A549 (cell line): Measurements from ENCODE around the gene DNAJC3. TPM values are rescaled to one million over a fixed set of nuclear protein-coding genes. Genes with fewer than 3 reads are reported as not detected.

ENCODE experiments used
- ATAC-seq, 2 experiments: fragments of 200-7000 bp in 1 of 2; fragments of >200 bp in 1 of 2; cut with Nextera tagmentation in 1 of 2; cut with Tn5 transposase in 1 of 2; 3 replicates each; pipeline versions ENCODE4 v1.8.0 to v1.9.1; 2018 to 2020; ENCODE audit warnings: mild to moderate bottlenecking in 1 of 2, moderate library complexity in 1 of 2
- CTCF ChIA-PET: fragments of 300-600 bp; sonication (Branson Sonifier 250); formaldehyde crosslinking; extraction: SDS; loops from one replicate; lab custom pipeline; 2021; ENCODE audit warnings: antibody characterized with exemption, inconsistent platforms; lab: Yijun Ruan, JAX
- POLR2A ChIA-PET: fragments of 350-600 bp; formaldehyde crosslinking; extraction: SDS; loops from one replicate; lab custom pipeline; 2021; ENCODE audit warnings: antibody characterized with exemption, inconsistent platforms; lab: Yijun Ruan, JAX
- DNase-seq, 2 experiments: peaks; one replicate each; pipeline versions ENCODE4 v3.0.0 to v3.0.0-alpha.2; 2011 to 2016; ENCODE audit warnings: low read depth in 1 of 2, low spot score in 1 of 2
- FAIRE-seq: peaks from 2 replicates; lab custom pipeline; 2011; peaks lifted over from hg19 to GRCh38; lab: Jason Lieb, UNC
- H3K27ac ChIP-seq, 2 experiments: fragments of >200 bp; sonication (Bioruptor Twin); formaldehyde crosslinking; 3 replicates each; pipeline ENCODE4 v1.5.1; 2016 to 2017
- H3K4me1 ChIP-seq: fragments of >200 bp; sonication (Bioruptor Twin); formaldehyde crosslinking; 3 replicates; pipeline ENCODE4 v1.6.1; 2016
- H3K4me2 ChIP-seq: fragments of >200 bp; sonication (Bioruptor Twin); formaldehyde crosslinking; 3 replicates; pipeline ENCODE4 v1.6.1; 2016
- H3K4me3 ChIP-seq: fragments of >200 bp; sonication (Bioruptor Twin); formaldehyde crosslinking; 3 replicates; pipeline ENCODE4 v1.5.1; 2016
- H3K9me3 ChIP-seq: fragments of >200 bp; sonication (Bioruptor Twin); formaldehyde crosslinking; 3 replicates; pipeline ENCODE4 v1.6.1; 2016
- CBX2 ChIP-seq: fragments of 200-600 bp; sonication (generic); IDR thresholded peaks from 2 replicates; pipeline ENCODE4 v1.6.1; 2016; ENCODE audit warnings: low read depth, mild to moderate bottlenecking, borderline replicate concordance
- CBX8 ChIP-seq: fragments of 200-600 bp; sonication (generic); IDR thresholded peaks from 2 replicates; pipeline ENCODE4 v1.6.1; 2016
- CHD4 ChIP-seq: fragments of 200-600 bp; sonication (generic); IDR thresholded peaks from 2 replicates; pipeline ENCODE4 v1.6.1; 2016; ENCODE audit warnings: antibody characterized with exemption, mild to moderate bottlenecking, borderline replicate concordance
- EHMT2 ChIP-seq: fragments of 200-600 bp; sonication (generic); IDR thresholded peaks from 2 replicates; pipeline ENCODE4 v1.6.1; 2016; ENCODE audit warnings: antibody characterized with exemption, low read depth, mild to moderate bottlenecking, moderate library complexity
- ESRRA ChIP-seq: fragments of 150-350 bp; IDR thresholded peaks from 2 replicates; pipeline ENCODE4 v1.6.1; 2014; ENCODE audit warnings: mild to moderate bottlenecking, low read length, borderline replicate concordance
- FOXS1 ChIP-seq: fragments of 250-450 bp; sonication (Bioruptor Pico); IDR thresholded peaks from 2 replicates; pipeline ENCODE4 v1.5.0; 2020; ENCODE audit warnings: mild to moderate bottlenecking, moderate library complexity
- HOXB5 ChIP-seq: fragments of 250-450 bp; sonication (Bioruptor Pico); IDR thresholded peaks from 2 replicates; pipeline ENCODE4 v1.5.0; 2020; ENCODE audit warnings: mild to moderate bottlenecking, moderate library complexity
- POLR2A ChIP-seq: IDR thresholded peaks from 2 replicates; pipeline ENCODE4 v1.6.1; 2012; ENCODE audit warnings: mild to moderate bottlenecking, low read length
- RAD21 ChIP-seq, 2 experiments: fragments of >200 bp in 1 of 2; sonication (Bioruptor Twin) in 1 of 2; formaldehyde crosslinking in 1 of 2; IDR thresholded peaks in 1 of 2; conservative IDR thresholded peaks in 1 of 2; 2 replicates in 1 of 2; 3 replicates in 1 of 2; pipeline ENCODE4 v1.6.1; 2012 to 2018; ENCODE audit warnings: inconsistent platforms in 1 of 2
- RARB ChIP-seq: fragments of 250-450 bp; sonication (Bioruptor Pico); IDR thresholded peaks from 2 replicates; pipeline ENCODE4 v1.8.0; 2021; ENCODE audit warnings: mild to moderate bottlenecking, moderate library complexity
- RCOR1 ChIP-seq: fragments of 150-350 bp; IDR thresholded peaks from 2 replicates; pipeline ENCODE4 v1.6.1; 2014; ENCODE audit warnings: antibody characterized with exemption, low read length, low read depth
- RNF2 ChIP-seq: fragments of 200-600 bp; sonication (generic); IDR thresholded peaks from 2 replicates; pipeline ENCODE4 v1.6.1; 2016; ENCODE audit warnings: low read depth, mild to moderate bottlenecking, antibody characterized with exemption, moderate library complexity, borderline replicate concordance
- SREBF2 ChIP-seq: fragments of 450-650 bp; IDR thresholded peaks from 2 replicates; pipeline ENCODE4 v1.6.1; 2014; ENCODE audit warnings: mild to moderate bottlenecking, moderate library complexity
- ZNF302 ChIP-seq: fragments of 250-450 bp; sonication (Bioruptor Pico); IDR thresholded peaks from 2 replicates; pipeline ENCODE4 v1.9.0; 2021; ENCODE audit warnings: inconsistent platforms, mild to moderate bottlenecking, moderate library complexity
- WGBS: methylation state at CpG from one replicate; pipeline ENCODE4 v1.1.6; 2017; ENCODE audit errors: missing lambda C conversion rate; 5-methylcytosine and 5-hydroxymethylcytosine counted together
- polyA plus RNA-seq, 4 experiments: library from polyadenylated mRNA; depleted of rRNA in 3 of 4; stranded (reverse); fragments of >200 nt; fragmentation: RNase III in 1 of 4; extraction: RNeasy Plus Mini Kit Qiagen cat#74134 plus additional on column Dnase treatment in 1 of 4; gene quantifications; 2 replicates in 3 of 4; 3 replicates in 1 of 4; pipeline ENCODE4 v1.2.3, GENCODE V29; 2011 to 2017
- TF ChIP-seq, protein P1 (sequence below): fragments of 250-450 bp; sonication (Bioruptor Pico); IDR thresholded peaks from 2 replicates; pipeline ENCODE4 v1.5.0; 2020; ENCODE audit warnings: low read depth, mild to moderate bottlenecking, moderate library complexity
- TF ChIP-seq, protein P2 (sequence below): fragments of 250-450 bp; sonication (Bioruptor Pico); IDR thresholded peaks from 2 replicates; pipeline ENCODE4 v1.5.0; 2021; ENCODE audit warnings: mild to moderate bottlenecking, moderate library complexity, borderline replicate concordance
- TF ChIP-seq, protein P3 (sequence below): IDR thresholded peaks from 2 replicates; pipeline ENCODE4 v1.6.1; 2012
- TF ChIP-seq, protein P4 (sequence below): fragments of >200 bp; sonication (Bioruptor Twin); formaldehyde crosslinking; IDR thresholded peaks from 3 replicates; pipeline ENCODE4 v1.5.1; 2016

The DNAJC3 gene
- polyA plus RNA-seq, 2 of the 4 experiments (the other 2 are of a cell fraction): 11.1 to 21.9 TPM

DNA sequence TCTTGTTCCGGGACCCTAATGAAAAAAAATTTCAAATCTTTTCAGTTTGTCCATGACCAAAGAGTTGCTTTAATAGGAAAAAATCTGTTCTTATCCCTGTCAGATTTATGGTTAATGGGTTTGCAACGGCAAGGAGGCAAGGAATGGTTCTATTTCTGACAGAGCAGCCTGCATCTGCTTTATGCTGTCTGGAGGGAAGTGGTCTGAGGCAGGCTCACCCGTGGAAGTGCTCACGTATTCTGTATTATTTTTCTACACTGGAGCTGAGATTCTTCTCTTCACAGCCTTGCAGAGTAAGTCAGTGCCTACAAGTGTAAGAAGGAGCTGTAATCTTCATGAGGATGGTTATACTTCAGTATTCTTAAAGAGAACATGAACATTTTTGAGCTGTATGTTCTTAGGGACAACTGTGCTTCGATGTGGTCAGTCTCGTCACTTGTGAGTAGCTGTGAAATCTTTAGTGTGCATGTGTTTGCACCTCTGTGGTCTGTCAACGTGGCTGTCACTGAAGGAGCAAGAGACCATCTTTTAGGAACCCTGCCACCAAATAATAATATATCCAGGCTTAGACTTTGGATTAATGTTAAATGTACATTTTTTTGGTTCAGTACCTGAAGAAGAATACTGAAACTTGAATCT lies 114.3 kb downstream of the DNAJC3 start:
- Histone ChIP-seq H3K4me3 (no peak overlapping the region), H3K27ac (no peak overlapping the region), H3K9me3 (no peaks in the 10 kb centered on the region), H3K4me1 (no peaks in the 10 kb centered on the region), H3K4me2 (no peak overlapping the region)
- ChIA-PET CTCF (interaction anchor here (0.6 to 1.2 kb wide), 4 partner anchors 10 to 355 kb away, joined by 3 to 6 read pairs (median 4); no protein-coding TSS in a partner anchor), POLR2A (no interaction called here)
- TF ChIP-seq, protein P1, sequence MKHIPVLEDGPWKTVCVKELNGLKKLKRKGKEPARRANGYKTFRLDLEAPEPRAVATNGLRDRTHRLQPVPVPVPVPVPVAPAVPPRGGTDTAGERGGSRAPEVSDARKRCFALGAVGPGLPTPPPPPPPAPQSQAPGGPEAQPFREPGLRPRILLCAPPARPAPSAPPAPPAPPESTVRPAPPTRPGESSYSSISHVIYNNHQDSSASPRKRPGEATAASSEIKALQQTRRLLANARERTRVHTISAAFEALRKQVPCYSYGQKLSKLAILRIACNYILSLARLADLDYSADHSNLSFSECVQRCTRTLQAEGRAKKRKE (CRISPR knock-in tag): no peak
- DNase-seq (no peak), ATAC-seq (no peak), FAIRE-seq (no peak)
- 83% methylated on average over 7 of the region's 7 CpGs for WGBS

DNA sequence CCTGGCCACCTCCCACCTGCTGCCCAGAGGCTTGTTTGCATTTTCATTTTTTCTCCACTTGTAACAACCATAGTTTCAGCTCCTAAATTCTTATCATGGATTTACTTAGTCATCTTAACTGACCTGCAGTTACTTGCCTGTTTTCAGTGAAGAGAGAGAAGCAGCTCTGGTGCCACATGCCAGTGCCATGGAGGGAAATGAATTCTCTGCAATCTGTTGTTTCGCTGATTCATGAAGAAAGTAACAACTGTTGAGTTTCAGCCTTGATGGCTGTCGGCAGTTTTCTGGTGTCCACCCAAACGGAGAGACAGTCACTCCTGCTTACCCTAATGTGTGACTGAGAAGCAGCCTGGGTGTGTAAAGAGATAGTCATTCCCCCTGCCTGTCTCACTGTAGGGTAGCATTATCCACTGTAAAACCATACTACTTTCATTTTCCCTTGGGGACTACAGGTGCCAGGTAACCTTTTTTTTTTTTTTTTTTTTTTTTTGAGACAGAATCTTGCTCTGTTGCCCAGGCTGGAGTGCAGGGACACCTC lies 116.1 kb downstream of the DNAJC3 start:
- Histone ChIP-seq H3K4me1 (no peaks in the 10 kb centered on the region), H3K27ac (no peak overlapping the region), H3K4me2 (no peak overlapping the region), H3K4me3 (no peak overlapping the region), H3K9me3 (no peaks in the 10 kb centered on the region)
- FAIRE-seq (no peak), DNase-seq (no peak), ATAC-seq (no peak)
- TF ChIP-seq FOXS1 (CRISPR knock-in tag) (no peak), ZNF302 (no peak), ESRRA (no peak), RAD21 (conservative IDR thresholded peaks at IDR 0.05 in 1 of 2, IDR thresholded peaks at IDR 0.05 in 1 of 2) (no peak), HOXB5 (CRISPR knock-in tag) (no peak), CBX2 (no peak), EHMT2 (no peak), RCOR1 (no peak), RARB (CRISPR knock-in tag) (no peak), SREBF2 (no peak), CBX8 (no peak), CHD4 (no peak), POLR2A (no peak), RNF2 (no peak)
- TF ChIP-seq, protein P2, sequence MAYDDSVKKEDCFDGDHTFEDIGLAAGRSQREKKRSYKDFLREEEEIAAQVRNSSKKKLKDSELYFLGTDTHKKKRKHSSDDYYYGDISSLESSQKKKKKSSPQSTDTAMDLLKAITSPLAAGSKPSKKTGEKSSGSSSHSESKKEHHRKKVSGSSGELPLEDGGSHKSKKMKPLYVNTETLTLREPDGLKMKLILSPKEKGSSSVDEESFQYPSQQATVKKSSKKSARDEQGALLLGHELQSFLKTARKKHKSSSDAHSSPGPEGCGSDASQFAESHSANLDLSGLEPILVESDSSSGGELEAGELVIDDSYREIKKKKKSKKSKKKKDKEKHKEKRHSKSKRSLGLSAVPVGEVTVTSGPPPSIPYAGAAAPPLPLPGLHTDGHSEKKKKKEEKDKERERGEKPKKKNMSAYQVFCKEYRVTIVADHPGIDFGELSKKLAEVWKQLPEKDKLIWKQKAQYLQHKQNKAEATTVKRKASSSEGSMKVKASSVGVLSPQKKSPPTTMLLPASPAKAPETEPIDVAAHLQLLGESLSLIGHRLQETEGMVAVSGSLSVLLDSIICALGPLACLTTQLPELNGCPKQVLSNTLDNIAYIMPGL (CRISPR knock-in tag): no peak
- TF ChIP-seq, protein P3, sequence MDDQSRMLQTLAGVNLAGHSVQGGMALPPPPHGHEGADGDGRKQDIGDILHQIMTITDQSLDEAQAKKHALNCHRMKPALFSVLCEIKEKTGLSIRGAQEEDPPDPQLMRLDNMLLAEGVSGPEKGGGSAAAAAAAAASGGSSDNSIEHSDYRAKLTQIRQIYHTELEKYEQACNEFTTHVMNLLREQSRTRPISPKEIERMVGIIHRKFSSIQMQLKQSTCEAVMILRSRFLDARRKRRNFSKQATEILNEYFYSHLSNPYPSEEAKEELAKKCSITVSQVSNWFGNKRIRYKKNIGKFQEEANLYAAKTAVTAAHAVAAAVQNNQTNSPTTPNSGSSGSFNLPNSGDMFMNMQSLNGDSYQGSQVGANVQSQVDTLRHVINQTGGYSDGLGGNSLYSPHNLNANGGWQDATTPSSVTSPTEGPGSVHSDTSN: no peak
- TF ChIP-seq, protein P4, sequence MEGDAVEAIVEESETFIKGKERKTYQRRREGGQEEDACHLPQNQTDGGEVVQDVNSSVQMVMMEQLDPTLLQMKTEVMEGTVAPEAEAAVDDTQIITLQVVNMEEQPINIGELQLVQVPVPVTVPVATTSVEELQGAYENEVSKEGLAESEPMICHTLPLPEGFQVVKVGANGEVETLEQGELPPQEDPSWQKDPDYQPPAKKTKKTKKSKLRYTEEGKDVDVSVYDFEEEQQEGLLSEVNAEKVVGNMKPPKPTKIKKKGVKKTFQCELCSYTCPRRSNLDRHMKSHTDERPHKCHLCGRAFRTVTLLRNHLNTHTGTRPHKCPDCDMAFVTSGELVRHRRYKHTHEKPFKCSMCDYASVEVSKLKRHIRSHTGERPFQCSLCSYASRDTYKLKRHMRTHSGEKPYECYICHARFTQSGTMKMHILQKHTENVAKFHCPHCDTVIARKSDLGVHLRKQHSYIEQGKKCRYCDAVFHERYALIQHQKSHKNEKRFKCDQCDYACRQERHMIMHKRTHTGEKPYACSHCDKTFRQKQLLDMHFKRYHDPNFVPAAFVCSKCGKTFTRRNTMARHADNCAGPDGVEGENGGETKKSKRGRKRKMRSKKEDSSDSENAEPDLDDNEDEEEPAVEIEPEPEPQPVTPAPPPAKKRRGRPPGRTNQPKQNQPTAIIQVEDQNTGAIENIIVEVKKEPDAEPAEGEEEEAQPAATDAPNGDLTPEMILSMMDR: no peak
- ChIA-PET CTCF (interaction anchor here (0.9 kb wide), 1 partner anchor 169 kb away, joined by 3 read pairs; no protein-coding TSS in a partner anchor), POLR2A (no interaction called here)
- 98% methylated on average over 3 of the region's 3 CpGs for WGBS
